RWPE2 (cell line): Measurements from ENCODE around the gene SPRR2G.
"Not testable (repeated sequence)": the region's sequence is repeated elsewhere in the genome, so short reads cannot be mapped to it uniquely, and the experiment has no call there.

Source experiments
- ATAC-seq: fragments of 200-7000 bp; cut with Tn5 transposase; 3 replicates; pipeline ENCODE4 v1.9.1; 2021; ENCODE audit warnings: low read depth
- DNase-seq: peaks from one replicate; pipeline ENCODE4 v3.0.0-alpha.2; 2020; ENCODE audit warnings: low spot score
- H3K27ac ChIP-seq: fragments of 450-650 bp; 2 replicates; pipeline ENCODE4 v1.5.1; 2017; ENCODE audit warnings: mild to moderate bottlenecking; ENCODE audit not compliant: poor library complexity, severe bottlenecking
- H3K27me3 ChIP-seq: fragments of 250-450 bp; sonication (Bioruptor Pico); 2 replicates; pipeline ENCODE4 v1.5.1; 2021; ENCODE audit warnings: mild to moderate bottlenecking, moderate library complexity; ENCODE audit not compliant: insufficient read depth, poor library complexity, severe bottlenecking
- H3K36me3 ChIP-seq: fragments of 250-450 bp; sonication (Bioruptor Pico); 2 replicates; pipeline ENCODE4 v1.5.1; 2020; ENCODE audit warnings: low read depth, mild to moderate bottlenecking, moderate library complexity
- H3K4me1 ChIP-seq: fragments of 250-450 bp; sonication (Bioruptor Pico); 2 replicates; pipeline ENCODE4 v1.5.1; 2021; ENCODE audit warnings: mild to moderate bottlenecking, moderate library complexity; ENCODE audit not compliant: insufficient read depth, poor library complexity, severe bottlenecking
- H3K4me3 ChIP-seq: fragments of 250-450 bp; sonication (Bioruptor Pico); 2 replicates; pipeline ENCODE4 v1.5.1; 2021; ENCODE audit warnings: mild to moderate bottlenecking, moderate library complexity; ENCODE audit not compliant: severe bottlenecking
- H3K9me3 ChIP-seq: fragments of 250-450 bp; sonication (Bioruptor Pico); 2 replicates; pipeline ENCODE4 v1.5.1; 2021; ENCODE audit warnings: mild to moderate bottlenecking, moderate library complexity; ENCODE audit not compliant: severe bottlenecking
- TF ChIP-seq, protein P1 (sequence below): fragments of 450-650 bp; IDR thresholded peaks from one replicate; pipeline ENCODE4 v1.5.1; 2017; ENCODE audit warnings: mild to moderate bottlenecking, moderate library complexity; ENCODE audit not compliant: poor library complexity, severe bottlenecking

Gene SPRR2G

DNA sequence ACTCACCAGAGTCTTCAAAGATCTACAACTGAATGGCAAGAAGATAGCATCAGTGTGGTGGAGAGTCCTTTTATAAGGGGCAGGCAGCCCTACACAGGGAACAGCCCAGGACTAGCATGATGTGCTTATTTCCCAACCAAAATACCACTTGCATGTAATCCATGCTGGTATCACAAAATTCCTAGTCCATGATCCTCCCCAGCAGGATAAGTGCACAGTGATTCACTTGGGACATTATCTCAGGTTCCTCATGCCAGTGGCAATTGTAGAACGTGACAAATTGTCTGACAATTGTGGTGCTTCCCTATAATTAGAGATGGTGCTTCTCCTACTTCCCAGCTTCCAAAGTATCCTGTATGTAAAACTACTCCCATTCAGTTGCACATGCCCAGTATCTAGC lies at the start of gene SPRR2G:
TSS of gene SPRR2G (minus strand) at position 45 of the 400 bp plus-strand sequence. CDS start 780 bp downstream, outside the sequence.
- TF ChIP-seq, protein P1, sequence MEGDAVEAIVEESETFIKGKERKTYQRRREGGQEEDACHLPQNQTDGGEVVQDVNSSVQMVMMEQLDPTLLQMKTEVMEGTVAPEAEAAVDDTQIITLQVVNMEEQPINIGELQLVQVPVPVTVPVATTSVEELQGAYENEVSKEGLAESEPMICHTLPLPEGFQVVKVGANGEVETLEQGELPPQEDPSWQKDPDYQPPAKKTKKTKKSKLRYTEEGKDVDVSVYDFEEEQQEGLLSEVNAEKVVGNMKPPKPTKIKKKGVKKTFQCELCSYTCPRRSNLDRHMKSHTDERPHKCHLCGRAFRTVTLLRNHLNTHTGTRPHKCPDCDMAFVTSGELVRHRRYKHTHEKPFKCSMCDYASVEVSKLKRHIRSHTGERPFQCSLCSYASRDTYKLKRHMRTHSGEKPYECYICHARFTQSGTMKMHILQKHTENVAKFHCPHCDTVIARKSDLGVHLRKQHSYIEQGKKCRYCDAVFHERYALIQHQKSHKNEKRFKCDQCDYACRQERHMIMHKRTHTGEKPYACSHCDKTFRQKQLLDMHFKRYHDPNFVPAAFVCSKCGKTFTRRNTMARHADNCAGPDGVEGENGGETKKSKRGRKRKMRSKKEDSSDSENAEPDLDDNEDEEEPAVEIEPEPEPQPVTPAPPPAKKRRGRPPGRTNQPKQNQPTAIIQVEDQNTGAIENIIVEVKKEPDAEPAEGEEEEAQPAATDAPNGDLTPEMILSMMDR: no peak
- no peaks in the 10 kb centered on the region for H3K36me3 ChIP-seq
- H3K9me3 ChIP-seq: no peaks in the 10 kb centered on the region
- no peak for ATAC-seq
- no peaks in the 10 kb centered on the region for H3K27me3 ChIP-seq
- H3K27ac ChIP-seq: no peak within 1 kb of the TSS
- no peak for DNase-seq
- H3K4me1 ChIP-seq: no peaks in the 10 kb centered on the region
- no peak within 1 kb of the TSS for H3K4me3 ChIP-seq

DNA sequence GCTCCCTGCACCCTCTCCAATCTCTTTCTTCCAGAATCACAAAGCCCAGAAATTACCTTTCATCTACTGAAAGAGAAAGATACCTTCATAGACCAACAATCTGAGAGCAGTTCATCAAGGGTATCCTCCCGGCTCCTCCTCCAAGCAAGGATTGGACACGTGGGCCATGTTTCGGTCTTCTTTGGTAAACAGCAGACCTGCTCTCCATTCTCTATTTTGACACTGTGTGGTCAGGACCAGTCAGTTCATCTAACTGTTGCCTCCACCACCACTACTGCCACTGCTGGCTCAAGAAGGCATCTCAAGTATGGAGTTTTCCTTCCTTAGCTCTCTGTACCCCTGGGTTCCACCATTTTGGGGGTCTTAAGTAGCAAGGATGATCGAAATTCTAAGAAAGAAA lies 44.5 kb upstream of the SPRR2G start:
- Histone ChIP-seq H3K36me3 (no peaks in the 10 kb centered on the region), H3K4me3 (no peak overlapping the region), H3K4me1 (no peaks in the 10 kb centered on the region), H3K9me3 (no peaks in the 10 kb centered on the region), H3K27me3 (no peaks in the 10 kb centered on the region), H3K27ac (no peak overlapping the region)
- TF ChIP-seq, protein P1: no peak
- no peak for DNase-seq
- ATAC-seq: no peak

DNA sequence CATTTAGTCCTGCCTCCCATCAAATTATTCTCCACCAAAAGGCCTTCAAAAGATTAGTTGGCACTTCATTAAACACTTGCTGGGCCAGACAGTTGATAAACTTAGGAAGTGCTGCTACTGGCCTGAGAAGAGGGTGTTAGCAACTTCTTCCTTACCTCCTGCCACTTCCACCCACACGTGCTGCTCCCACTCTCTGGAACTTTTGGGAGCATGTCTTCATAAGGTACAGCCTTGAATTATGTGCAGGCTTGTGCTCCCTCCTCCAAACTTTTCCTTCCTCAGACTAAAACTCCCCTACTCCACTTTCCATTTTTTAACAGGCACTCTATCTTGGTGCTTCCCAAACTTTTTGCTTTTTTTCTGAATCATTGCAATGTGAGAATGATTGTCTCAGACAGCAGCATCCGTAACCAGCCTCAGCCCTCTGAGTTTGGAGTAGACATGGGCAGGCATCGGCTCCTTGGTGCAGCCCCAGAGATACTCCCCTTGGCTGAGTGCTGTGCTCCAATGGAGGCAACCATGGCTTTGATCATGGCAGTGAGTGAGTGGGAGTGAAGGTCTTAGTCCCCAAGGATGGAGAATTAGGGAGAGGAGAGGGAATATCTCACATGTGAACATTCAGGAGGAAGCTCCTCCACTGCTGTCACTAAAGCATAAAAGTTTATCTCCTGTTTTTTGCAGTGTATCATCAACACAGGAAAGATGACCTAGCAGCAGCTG lies 43.8 kb upstream of the SPRR2G start:
- Histone ChIP-seq H3K27me3 (no peaks in the 10 kb centered on the region), H3K36me3 (no peaks in the 10 kb centered on the region)
- no peak for ATAC-seq

DNA sequence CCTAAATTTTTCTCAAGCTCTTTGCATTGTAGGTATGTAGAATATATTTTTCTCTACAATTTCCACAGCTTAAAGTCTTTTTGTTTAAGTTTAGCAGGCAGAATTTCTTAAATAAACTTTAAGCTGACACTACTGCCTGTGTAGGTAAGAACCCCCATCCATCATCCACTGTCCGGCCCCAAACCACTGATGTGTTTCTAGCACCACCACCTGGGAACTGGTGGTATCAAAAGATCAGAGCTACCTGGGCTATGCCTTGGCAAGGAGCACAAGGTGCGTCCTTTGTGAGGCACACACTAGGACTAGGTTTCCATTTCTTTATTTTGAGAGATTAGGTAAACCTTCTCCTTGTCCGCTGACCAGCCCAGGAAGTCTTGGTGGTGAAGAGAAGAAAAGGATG lies 42.0 kb upstream of the SPRR2G start:
- TF ChIP-seq, protein P1: peak; percentile 83
- H3K4me3 ChIP-seq: no peak overlapping the region
- ATAC-seq: peak; percentile 63; the same call in 2 of the 3 replicates
- no peaks in the 10 kb centered on the region for H3K4me1 ChIP-seq
- H3K9me3 ChIP-seq: no peaks in the 10 kb centered on the region
- no peak overlapping the region for H3K27ac ChIP-seq
- no peaks in the 10 kb centered on the region for H3K36me3 ChIP-seq
- H3K27me3 ChIP-seq: no peaks in the 10 kb centered on the region
- DNase-seq: no peak

More for the DNA sequence above, 43.8 kb upstream of the SPRR2G start:
- Histone ChIP-seq H3K9me3 (no peaks in the 10 kb centered on the region), H3K4me1 (no peaks in the 10 kb centered on the region), H3K4me3 (no peak overlapping the region), H3K27ac (no peak overlapping the region)
- TF ChIP-seq, protein P1: no peak
- DNase-seq: no peak

DNA sequence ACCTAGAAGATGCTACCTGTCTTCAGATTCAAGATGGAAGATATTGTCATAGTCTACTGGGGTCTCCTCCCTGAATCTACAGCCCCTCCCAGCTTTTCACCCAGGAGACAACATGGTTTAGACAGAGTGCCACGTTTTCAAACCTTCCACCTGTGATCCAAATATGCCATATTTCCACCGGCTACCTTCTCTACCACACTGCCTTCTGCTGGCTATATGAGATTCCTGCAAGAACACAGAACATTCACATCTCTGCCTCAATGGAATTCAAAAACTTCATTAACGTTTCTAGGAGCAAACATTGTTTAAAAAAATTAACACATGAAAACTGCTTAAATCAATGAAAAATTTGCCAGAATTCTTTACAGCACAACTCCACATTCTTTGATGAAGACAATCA lies 39.7 kb upstream of the SPRR2G start:
- no peaks in the 10 kb centered on the region for H3K27me3 ChIP-seq
- ATAC-seq (no peak), DNase-seq (no peak)
- TF ChIP-seq, protein P1: peak; percentile 74
- no peak overlapping the region for H3K4me3 ChIP-seq
- no peaks in the 10 kb centered on the region for H3K4me1 ChIP-seq
- no peak overlapping the region for H3K27ac ChIP-seq
- H3K9me3 ChIP-seq: no peaks in the 10 kb centered on the region
- no peaks in the 10 kb centered on the region for H3K36me3 ChIP-seq

DNA sequence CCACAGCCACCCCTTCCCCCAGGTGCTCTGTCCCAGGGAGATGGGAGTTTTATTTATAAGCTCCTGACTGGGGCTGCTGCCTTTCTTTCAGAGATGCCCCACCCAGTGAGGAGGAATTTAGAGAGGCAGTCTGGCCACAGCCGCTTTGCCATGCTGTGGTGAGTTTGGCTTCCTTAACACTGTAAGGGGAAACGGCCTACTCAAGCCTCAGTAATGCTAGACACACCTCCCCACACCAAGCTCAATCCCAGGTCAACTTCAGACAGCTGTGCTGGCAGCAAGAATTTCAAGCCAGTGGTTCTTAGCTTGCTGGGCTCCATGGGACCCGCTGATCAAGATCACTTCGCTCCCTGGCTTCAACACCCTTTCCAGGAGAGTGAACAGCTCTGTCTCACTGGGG lies 37.6 kb upstream of the SPRR2G start:
- not testable (repeated sequence) for H3K27me3 ChIP-seq, H3K4me1 ChIP-seq, H3K4me3 ChIP-seq, H3K27ac ChIP-seq, H3K9me3 ChIP-seq, H3K36me3 ChIP-seq, DNase-seq
- ATAC-seq: peak; percentile 51; the same call in 1 of the 3 replicates
